ENCODE measurements around the gene SERPINE1. TPM values are rescaled to one million over a fixed set of nuclear protein-coding genes. Genes with fewer than 3 reads are reported as not detected.
A peak's percentile ranks its signal among the peaks of the same experiment; 100 is the strongest.
"Not testable (repeated sequence)": the region's sequence is repeated elsewhere in the genome, so short reads cannot be mapped to it uniquely, and the experiment has no call there.

The SERPINE1 gene
- total RNA-seq, 1 experiment from 2014 or later: 12.8 TPM

DNA sequence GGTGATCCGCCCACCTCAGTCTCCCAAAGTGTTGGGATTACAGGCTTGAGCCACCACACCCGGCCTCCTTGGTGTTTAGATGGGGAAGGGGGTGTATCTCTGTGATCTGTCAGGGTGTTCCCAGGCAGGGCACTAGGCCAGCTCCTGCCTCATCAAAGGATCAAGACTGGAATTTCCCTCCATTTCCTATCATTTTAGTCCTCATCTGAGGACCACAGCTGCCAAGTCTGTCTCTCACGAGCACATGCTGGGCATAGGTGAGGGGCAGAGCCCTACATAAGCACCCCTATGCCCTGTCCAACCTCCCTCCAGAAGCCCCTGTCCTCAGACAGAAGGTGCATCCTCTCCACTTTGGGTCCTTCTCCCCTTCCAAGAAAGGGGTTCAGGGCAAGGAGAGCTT, 22.1 kb upstream of the SERPINE1 start (continued):
- TF ChIP-seq, protein P1, sequence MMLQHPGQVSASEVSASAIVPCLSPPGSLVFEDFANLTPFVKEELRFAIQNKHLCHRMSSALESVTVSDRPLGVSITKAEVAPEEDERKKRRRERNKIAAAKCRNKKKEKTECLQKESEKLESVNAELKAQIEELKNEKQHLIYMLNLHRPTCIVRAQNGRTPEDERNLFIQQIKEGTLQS (IDR thresholded peaks at IDR 0.05): no peak
- no peak for TF ChIP-seq JUND (IDR thresholded peaks at IDR 0.05)
- TF ChIP-seq FOSL1 (IDR thresholded peaks at IDR 0.05; ENCODE audit: low read depth): no peak
- no peak for TF ChIP-seq EZH2 (IDR thresholded peaks at IDR 0.05)
- TF ChIP-seq RAD21 (IDR thresholded peaks at IDR 0.05; ENCODE audit: low read depth): no peak
- no peak for TF ChIP-seq ZNF274 (IDR thresholded peaks at IDR 0.05; ENCODE audit: low read depth, low read length)
- no peak for TF ChIP-seq ELF1 (IDR thresholded peaks at IDR 0.05; ENCODE audit: borderline replicate concordance, low read depth)
- TF ChIP-seq, protein P2, sequence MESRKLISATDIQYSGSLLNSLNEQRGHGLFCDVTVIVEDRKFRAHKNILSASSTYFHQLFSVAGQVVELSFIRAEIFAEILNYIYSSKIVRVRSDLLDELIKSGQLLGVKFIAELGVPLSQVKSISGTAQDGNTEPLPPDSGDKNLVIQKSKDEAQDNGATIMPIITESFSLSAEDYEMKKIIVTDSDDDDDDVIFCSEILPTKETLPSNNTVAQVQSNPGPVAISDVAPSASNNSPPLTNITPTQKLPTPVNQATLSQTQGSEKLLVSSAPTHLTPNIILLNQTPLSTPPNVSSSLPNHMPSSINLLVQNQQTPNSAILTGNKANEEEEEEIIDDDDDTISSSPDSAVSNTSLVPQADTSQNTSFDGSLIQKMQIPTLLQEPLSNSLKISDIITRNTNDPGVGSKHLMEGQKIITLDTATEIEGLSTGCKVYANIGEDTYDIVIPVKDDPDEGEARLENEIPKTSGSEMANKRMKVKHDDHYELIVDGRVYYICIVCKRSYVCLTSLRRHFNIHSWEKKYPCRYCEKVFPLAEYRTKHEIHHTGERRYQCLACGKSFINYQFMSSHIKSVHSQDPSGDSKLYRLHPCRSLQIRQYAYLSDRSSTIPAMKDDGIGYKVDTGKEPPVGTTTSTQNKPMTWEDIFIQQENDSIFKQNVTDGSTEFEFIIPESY (IDR thresholded peaks at IDR 0.05; ENCODE audit: extremely low read depth, insufficient replicate concordance, low read length): no peak

DNA sequence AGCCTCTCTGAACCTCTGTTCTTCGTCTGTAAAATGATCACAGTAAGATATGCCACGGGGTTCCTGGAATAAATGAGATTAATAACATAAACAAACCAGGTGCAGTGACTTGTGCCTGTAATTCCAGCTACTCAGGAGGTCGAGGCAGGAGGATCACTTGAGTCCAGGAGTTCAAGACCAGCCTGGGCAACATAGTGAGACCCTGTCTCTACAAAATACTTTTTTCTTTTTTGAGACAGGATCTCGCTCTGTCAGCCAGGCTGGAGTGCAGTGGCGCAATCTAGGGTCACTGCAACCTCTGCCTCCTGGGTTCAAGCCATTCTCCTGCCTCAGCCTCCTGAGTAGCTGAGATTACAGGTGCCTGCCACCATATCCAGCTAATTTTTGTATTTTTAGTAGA, 21.7 kb upstream of the SERPINE1 start:
- H3K9ac ChIP-seq (ENCODE audit: low read length); DNase-seq (ENCODE audit: low read depth, low spot score); RAD21 ChIA-PET (ENCODE audit: low non-redundant PET in 1 of 2, low total read pairs in 2 of 2, uncharacterized antibody in 2 of 2, unreplicated experiment in 2 of 2); H3K9me2 ChIP-seq (ENCODE audit: insufficient read depth); H3K9me3 ChIP-seq (ENCODE audit: control insufficient read depth in 1 of 2, insufficient read depth in 1 of 2, low read depth in 1 of 2, low read length in 2 of 2); H3K36me3 ChIP-seq (ENCODE audit: control insufficient read depth in 1 of 2, insufficient read depth in 2 of 2, low read length in 2 of 2); H3K4me3 ChIP-seq (replicated peaks in 1 of 2; ENCODE audit: low read depth in 1 of 2, low read length in 2 of 2); H3K27me3 ChIP-seq (ENCODE audit: insufficient read depth, low read length); H4K20me1 ChIP-seq (ENCODE audit: insufficient read depth); BruUV-seq (replicated peaks); CTCF ChIA-PET; intact Hi-C loops (cut with micrococcal nuclease); H2AFZ ChIP-seq (ENCODE audit: low read depth, low read length, poor library complexity, severe bottlenecking); H3K79me2 ChIP-seq (ENCODE audit: insufficient read depth, low read length); ATAC-seq: not testable (repeated sequence)
- Histone ChIP-seq H3K27ac (ENCODE audit: low read depth, low read length) (0 out of 2 replicates have a peak overlapping the region, but pooled peaks have one; percentile 13), H3K4me2 (ENCODE audit: low read length) (peak overlapping the region; percentile 51), H3K4me1 (ENCODE audit: control insufficient read depth in 1 of 2, insufficient read depth in 2 of 2, low read length in 2 of 2) (peaks cover 43 to 67% of the 10 kb centered on the region in 2 experiments)
- POLR2A ChIA-PET: interaction anchor here (1.5 kb wide), 1 partner anchor 22 kb away, joined by 4 read pairs; the partner anchor contains the start of gene SERPINE1
